NCI-H526 treated with DMSO at 0.1 percent for 48 hours (cell line): Measurements from ENCODE around the gene VPS8.

ENCODE experiments used
- DNase-seq: peaks from one replicate; lab custom pipeline; 2025; lab: John Stamatoyannopoulos, UW

The VPS8 gene

DNA sequence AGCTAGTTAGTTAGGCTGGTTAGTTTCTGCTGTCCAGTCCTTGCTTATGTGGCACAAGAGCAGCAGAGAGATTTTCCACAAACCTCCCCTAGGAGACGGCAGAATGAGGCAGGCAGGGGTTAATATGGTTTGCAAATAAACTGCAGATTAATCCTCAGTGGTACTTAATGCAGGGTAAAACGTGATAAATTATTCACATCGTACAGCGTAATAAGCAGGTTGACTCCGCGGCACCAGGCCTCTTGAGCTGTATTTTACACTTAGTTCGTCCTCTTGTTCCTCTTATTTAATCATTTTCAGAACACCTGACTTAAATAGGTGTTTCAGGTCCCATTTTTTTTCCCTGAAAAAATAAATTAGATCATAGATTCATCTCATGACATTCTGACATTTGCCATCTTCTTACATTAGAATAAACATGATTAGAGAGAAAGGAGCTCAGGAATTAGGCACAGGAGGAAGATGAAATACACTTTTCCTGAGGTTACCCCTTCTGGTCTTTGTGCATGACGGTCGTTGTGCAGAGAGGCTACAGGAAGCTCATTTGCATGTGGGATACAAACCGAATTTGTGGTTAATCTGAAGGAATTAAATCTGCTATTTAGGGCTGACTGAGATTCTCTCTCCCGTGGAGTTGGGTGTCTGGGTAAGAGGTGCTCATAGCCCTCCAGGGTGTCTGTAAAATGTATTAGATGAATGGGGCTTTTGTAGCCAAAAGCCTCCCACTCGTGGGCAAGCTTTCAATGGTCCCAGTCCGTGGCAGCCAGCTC, 27.1 kb upstream of the VPS8 start:
- peak; percentile 33 for DNase-seq

DNA sequence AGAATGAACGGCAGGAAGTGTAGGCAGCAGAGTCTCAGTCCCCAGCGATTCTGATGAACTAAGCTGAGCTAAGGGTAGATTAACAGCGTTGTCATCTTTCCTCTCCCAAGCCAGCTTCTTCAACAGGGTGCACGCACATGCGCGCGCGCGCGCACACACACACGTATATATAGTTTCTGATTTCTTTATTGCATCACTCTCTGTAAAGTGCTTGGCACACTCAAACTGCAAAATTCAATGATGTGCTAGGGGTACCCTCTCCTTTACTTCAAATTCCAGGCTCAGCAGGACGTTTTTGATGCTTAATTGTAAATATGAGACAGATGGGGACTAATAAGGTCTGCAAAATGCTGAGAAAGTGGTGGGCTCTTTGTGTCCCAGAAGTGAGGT, 26.1 kb upstream of the VPS8 start:
- no peak for DNase-seq

DNA sequence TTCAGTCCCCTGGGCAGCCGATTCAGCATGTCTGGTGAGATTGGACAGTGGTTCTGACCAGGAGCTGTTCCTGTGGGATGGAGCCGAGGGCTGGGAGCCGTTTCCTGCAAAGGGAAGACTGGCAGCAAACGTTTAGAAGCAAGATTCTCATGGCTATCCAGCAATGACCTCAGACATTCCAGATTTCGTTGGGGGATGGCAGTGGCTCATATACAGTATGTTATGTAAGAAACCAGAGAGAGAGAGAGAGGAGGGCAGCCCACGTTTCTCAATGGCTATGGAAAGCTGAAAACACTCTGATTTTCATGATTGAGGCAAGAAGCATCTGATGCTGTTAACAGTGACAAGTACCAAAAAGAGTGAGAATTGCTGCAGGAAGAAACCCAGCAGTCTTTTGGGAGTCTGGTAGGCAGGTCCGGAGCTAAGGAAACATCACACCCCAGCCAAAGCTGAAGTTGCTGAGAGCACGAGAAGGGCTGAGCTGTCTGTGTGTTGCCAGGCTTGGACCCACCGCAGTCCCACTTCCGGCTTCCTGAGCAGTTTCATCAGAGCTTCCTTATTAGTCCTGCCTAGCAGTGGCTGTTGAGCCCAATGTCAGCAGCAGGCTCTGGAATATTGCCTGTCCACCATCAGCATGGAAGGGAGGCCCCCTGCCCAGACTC, 25.6 kb upstream of the VPS8 start:
- no peak for DNase-seq

- DNase-seq = no peak
Measured at GRCh38 chr3:184788751-184789150, 23.2 kb upstream of the VPS8 start.

DNA sequence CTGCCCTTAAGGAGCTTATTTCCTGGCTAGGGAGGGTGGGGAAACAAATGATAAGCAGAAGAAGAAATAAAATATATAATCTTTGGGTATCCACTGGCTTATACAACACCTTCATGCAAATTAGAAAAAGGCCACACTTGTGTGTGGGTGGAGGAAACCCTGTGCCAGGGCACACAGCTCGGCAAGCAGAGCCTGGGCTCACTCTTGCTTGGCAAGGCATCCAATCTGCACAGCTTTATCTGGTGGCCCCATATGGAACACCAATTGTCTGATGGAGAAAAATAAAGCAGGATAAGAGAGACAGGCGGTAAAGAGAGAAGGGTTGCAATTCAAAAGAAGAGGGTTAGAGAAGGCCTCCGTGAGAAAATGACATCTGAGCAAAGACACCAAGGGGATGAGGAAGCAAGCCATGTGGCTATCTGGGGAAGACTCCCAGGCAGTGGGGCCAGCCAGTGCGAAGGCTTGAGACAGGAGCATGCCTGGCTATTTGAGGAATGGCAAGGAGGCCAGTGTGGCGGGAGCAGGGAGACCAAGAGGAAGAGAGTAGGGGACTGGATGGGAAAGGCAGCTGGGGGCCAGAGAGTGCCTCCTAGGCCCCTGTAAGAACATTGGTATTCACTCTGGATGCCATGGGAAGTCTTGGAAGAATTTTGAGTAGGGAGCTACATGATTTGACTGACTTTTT, 22.5 kb upstream of the VPS8 start:
- DNase-seq = no peak

- DNase-seq = no peak
Measured at GRCh38 chr3:184791171-184791570, 20.8 kb upstream of the VPS8 start.

GRCh38 chr3:184795522-184796190, 16.3 kb upstream of the VPS8 start:
- no peak for DNase-seq

DNA sequence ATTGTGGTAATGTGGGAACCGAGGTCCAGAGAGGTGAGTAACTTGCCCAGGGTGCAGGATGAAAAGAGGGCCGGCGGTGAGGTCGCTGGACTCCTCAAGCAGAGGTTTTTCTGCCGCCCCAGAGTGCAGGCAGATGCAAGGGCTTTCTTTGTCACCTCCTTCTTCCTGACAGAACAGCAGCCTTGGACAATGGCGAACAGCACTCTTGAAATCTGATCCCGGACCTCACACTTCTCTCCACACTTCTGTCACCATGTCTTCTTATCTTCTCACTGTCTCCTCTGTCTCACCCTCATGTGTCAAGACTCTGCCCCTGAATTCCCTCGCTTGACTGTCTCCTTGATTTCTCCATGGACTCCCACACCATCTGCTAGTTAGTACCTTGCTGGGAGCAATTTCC, 15.4 kb upstream of the VPS8 start:
- DNase-seq = no peak

DNA sequence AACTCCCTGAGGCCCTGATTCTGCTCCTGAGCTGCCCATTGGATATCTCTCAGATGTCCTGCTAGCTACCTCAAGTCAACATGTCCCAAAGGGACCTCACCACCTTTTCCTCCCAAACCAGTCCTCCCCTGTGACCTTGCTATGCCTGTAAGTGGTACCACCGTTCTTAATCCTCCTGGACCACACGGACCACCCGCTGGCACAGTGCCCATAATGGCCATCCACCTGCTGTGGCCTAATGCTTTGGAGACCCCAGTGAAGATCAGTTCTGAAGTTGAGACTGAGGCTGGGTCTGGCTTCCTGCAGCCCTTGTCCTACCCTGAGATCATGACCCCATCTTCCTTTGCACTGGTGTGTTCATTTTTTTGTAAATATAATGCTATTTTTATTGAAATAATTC, 15.0 kb upstream of the VPS8 start:
- no peak for DNase-seq

- no peak for DNase-seq
Measured at GRCh38 chr3:184798120-184798519, 13.8 kb upstream of the VPS8 start.

GRCh38 chr3:184800349-184800930, 11.5 kb upstream of the VPS8 start:
- no peak for DNase-seq

DNA sequence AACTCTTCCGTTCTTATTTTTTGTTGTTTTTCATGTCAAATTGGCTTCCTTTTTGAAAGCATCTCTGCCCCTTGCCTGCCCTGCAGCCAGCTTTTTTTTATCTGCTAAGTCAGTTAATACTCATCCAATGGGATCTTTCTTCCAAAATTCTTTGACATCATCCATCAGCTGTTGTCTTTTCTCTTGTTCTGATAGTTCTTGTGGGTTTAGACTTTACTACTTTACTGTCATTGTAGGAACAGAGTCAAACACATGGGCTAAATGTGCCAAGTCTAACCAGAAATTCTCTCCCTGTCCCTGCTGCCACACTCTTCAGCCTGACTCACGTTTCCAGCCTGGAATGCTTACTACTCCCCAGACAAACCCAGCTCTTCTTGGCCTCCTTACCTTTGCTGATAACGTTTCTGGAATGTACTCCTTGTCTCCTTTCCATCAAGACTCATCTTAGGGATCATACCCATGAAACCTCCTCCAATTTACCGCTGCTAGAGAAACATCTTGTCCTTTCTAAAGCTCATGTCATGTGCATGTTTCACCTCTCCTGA, 10.7 kb upstream of the VPS8 start:
- no peak for DNase-seq

GRCh38 chr3:184802150-184802549, 9.8 kb upstream of the VPS8 start:
- DNase-seq = no peak

DNA sequence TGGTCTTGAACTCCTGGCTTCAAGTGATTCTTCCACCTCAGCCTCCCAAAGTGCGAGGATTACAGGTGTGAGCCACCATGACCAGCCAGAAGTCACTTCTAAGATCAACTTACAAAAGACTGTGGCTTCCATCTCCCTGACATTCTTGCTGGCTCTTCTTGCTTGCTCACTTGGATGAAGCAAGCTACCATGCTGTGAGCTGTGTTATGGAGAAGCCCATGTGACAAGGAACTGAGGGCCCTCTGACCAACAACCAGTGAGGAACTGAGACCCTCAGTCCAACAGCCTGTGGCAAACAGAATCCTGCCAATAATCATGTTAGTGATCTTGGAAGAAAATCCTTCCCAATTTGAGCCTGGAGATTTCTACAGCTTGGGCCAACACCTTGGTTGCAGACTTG, 7.2 kb upstream of the VPS8 start:
- DNase-seq = no peak

DNA sequence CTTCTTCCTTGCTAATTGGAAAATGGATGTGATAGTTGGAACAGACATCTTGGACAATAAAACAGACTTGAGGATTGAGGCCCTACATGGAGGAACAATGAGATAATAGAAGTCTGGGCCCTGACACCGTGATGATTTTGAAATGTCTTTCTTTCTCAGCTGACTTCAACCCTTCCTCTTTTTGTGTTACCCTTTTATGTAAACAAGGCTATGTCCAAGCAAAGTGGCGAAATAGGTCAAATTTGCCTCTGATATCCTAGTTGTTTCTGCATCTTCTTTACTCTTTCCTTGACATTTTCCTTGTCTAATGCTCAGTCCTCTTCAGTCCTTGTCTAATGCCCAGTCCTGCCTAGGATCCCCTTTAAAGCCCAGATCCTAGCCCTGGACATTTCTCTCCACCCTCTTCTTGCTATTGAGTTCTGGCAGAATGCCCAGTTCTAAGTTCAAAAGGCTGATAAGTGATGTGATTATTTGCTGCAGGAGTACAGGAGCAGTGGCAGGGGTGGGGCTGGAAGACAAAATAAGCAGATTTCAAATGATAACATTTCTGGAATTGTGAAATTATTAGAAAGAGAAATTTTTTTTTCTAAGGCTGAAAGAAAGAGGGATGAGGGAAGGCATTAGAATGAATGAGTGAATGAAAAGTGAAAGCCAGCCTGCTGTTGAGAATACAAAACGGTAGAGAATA, 6.5 kb upstream of the VPS8 start:
- no peak for DNase-seq

- peak; percentile 39 for DNase-seq
Measured at GRCh38 chr3:184806567-184807271, 5.2 kb upstream of the VPS8 start.

GRCh38 chr3:184807549-184807948, 4.4 kb upstream of the VPS8 start:
- no peak for DNase-seq

GRCh38 chr3:184808021-184808420, 3.9 kb upstream of the VPS8 start:
- DNase-seq = peak; percentile 47

GRCh38 chr3:184810146-184810545, 1.8 kb upstream of the VPS8 start:
- DNase-seq = no peak

GRCh38 chr3:184811034-184811433, 932 bp upstream of the VPS8 start:
- no peak for DNase-seq

GRCh38 chr3:184811663-184811998, 335 bp upstream of the VPS8 start:
- no peak for DNase-seq
